Activated CD4-positive, alpha-beta T cell treated with anti-CD3 and anti-CD28 coated beads, Interleukin-2, amount 10 ng/mL, durations not matched to agents 7 days and 5 days (primary cell): ENCODE data around the gene MAP3K14. TPM values are rescaled to one million over a fixed set of nuclear protein-coding genes. Genes with fewer than 3 reads are reported as not detected.

ENCODE experiments used
- CTCF ChIA-PET: fragments of 350-600 bp; sonication (Branson Sonifier 250); formaldehyde crosslinking; loops from one replicate; lab custom pipeline; 2021; ENCODE audit warnings: antibody characterized with exemption; lab: Charles Lee
- POLR2A ChIA-PET: fragments of 350-600 bp; sonication (Branson Sonifier 250); formaldehyde crosslinking; loops from one replicate; lab custom pipeline; 2021; ENCODE audit warnings: antibody characterized with exemption; lab: Charles Lee
- DNase-seq: peaks from one replicate; pipeline ENCODE4 v3.0.0-alpha.2; 2020
- H3K27ac Mint-ChIP-seq: one replicate; pipeline ENCODE4 v1.8.0; 2021; ENCODE audit warnings: mild to moderate bottlenecking, moderate library complexity, mixed read lengths
- H3K27me3 Mint-ChIP-seq: one replicate; pipeline ENCODE4 v1.8.0; 2021; ENCODE audit warnings: mixed read lengths
- H3K36me3 Mint-ChIP-seq: one replicate; pipeline ENCODE4 v1.8.0; 2021; ENCODE audit warnings: low read depth, mixed read lengths
- H3K4me1 Mint-ChIP-seq: one replicate; pipeline ENCODE4 v1.8.0; 2021; ENCODE audit warnings: mixed read lengths
- H3K4me3 Mint-ChIP-seq: one replicate; pipeline ENCODE4 v1.8.0; 2021; ENCODE audit warnings: mild to moderate bottlenecking, moderate library complexity, mixed read lengths
- H3K9me3 Mint-ChIP-seq: one replicate; pipeline ENCODE4 v1.8.0; 2021; ENCODE audit warnings: mixed read lengths
- total RNA-seq, 2 experiments: library from RNA; stranded (reverse); gene quantifications; one replicate each; pipeline ENCODE4 v1.2.3, GENCODE V29; 2021

The MAP3K14 gene
- 10 to 100 TPM; 25.8 to 26.0 TPM for total RNA-seq

DNA sequence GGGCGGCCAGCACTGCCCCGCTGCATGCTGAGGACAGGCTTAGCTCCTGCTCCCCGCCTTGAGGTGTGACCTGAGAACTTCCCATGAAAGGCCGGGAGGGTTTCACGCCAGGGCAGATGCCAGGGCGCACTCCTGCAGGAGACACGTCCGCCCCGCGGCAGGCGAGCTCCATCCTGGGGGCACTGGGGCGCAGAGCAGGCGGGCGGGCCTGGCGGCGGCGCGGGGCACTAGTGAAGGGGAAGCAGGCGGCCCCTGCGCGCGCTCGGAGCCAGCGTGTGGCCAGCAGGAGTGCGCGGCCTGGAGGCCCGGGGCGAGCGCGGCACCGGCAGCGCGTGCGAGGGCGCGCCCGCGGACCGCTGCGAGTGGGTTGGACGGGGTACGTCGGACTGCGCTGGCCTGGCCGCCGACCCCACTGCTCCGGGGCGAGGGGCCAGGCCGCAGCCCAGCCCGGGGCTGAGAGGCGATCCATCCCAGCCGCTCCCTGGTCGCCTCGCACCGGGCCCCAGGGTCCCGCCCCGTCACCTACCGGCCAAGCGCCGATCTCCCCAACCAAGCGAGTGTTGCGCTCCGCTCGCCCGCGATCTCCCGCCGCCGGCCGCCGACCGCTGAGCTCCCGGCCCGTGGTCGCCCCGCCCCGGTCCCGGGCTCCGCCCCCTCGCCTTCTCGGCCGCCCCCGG lies at the start of gene MAP3K14:
TSS of gene MAP3K14 (minus strand) at position 587 of the 677 bp plus-strand sequence. CDS start 26,275 bp downstream, outside the sequence.
- POLR2A ChIA-PET, result interaction anchor here (0.6 to 1.2 kb wide), 4 partner anchors 82 to 1143 kb away, joined by 3 to 8 read pairs (median 4); no protein-coding TSS in a partner anchor
- peak within 1 kb of the TSS; percentile 84 for H3K4me3 Mint-ChIP-seq
- peaks cover 74% of the 10 kb centered on the region for H3K4me1 Mint-ChIP-seq
- peak; percentile 67 for DNase-seq
- peaks cover 32% of the 10 kb centered on the region for H3K36me3 Mint-ChIP-seq
- no peaks in the 10 kb centered on the region for H3K27me3 Mint-ChIP-seq
- H3K27ac Mint-ChIP-seq, result peak within 1 kb of the TSS; percentile 98
- CTCF ChIA-PET, result interaction anchor here (0.6 to 2.7 kb wide), 18 partner anchors 9 to 816 kb away, joined by 3 to 13 read pairs (median 4); partner anchors contain the start of gene ACBD4
- no peaks in the 10 kb centered on the region for H3K9me3 Mint-ChIP-seq

DNA sequence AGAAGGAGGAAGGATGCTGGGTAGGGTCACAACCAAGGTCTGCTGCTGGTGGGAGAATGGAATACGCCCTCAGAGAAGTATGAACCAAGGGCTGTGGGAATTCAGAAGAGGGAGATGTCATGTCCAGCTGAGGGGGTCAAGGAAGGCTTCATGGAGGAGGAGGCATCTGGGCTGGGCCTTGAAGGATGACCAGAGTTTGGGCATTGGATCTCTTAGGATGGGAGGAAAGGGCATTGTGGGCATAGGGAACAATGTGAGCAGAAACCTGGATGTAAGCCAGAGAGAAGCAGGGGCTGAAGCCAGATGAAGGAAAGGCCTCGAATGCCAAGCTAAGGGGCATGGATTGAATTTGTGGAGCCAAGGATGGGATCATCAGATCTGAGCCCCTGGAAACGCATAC lies 49.2 kb upstream of the MAP3K14 start:
- no peak for DNase-seq
- Mint-ChIP-seq H3K27ac (no peak overlapping the region), H3K36me3 (no peaks in the 10 kb centered on the region), H3K4me3 (no peak overlapping the region), H3K27me3 (peaks cover 17% of the 10 kb centered on the region), H3K4me1 (peaks cover 5% of the 10 kb centered on the region), H3K9me3 (peaks cover 8% of the 10 kb centered on the region)
- ChIA-PET POLR2A (no interaction called here), CTCF (interaction anchor here (0.6 to 0.8 kb wide), 2 partner anchors 12 to 19 kb away, joined by 3 read pairs; no protein-coding TSS in a partner anchor)

- Mint-ChIP-seq H3K9me3 (peaks cover 8% of the 10 kb centered on the region), H3K27me3 (peaks cover 21% of the 10 kb centered on the region), H3K27ac (no peak overlapping the region), H3K36me3 (no peaks in the 10 kb centered on the region), H3K4me1 (no peaks in the 10 kb centered on the region), H3K4me3 (no peak overlapping the region)
- ChIA-PET CTCF (interaction anchor here (1.2 kb wide), 1 partner anchor 18 kb away, joined by 3 read pairs; no protein-coding TSS in a partner anchor), POLR2A (no interaction called here)
- no peak for DNase-seq
Observed at GRCh38 chr17:45364531-45365390, 47.9 kb upstream of the MAP3K14 start.

DNA sequence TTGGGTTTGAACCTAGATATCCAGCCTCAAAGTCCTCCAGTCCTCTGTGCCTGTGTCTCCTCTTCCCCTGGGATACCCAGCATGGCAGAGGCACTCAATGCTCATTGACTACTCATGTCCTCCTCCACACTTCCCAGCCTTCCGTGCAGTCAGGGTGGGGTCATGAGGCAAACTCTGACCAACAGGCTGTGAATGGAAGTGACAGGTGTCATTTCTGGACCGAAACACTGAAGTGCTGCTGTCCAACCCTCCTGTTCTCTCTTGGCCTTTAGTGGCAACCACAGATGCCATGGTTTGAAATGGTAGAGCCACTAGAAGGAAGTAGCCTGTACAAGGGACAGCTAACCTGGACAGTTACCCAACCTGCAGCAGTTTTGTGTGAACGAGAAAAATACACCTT lies 46.7 kb upstream of the MAP3K14 start:
- peaks cover 17% of the 10 kb centered on the region for H3K27me3 Mint-ChIP-seq
- ChIA-PET CTCF (interaction anchor here (0.5 to 1.9 kb wide), 3 partner anchors 22 to 314 kb away, joined by 4 to 8 read pairs (median 5); no protein-coding TSS in a partner anchor), POLR2A (interaction anchor here (0.7 kb wide), 1 partner anchor 1049 kb away, joined by 3 read pairs; no protein-coding TSS in a partner anchor)
- no peak overlapping the region for H3K4me3 Mint-ChIP-seq
- no peak overlapping the region for H3K27ac Mint-ChIP-seq
- no peaks in the 10 kb centered on the region for H3K4me1 Mint-ChIP-seq
- no peaks in the 10 kb centered on the region for H3K36me3 Mint-ChIP-seq
- DNase-seq, result no peak
- peaks cover 8% of the 10 kb centered on the region for H3K9me3 Mint-ChIP-seq

DNA sequence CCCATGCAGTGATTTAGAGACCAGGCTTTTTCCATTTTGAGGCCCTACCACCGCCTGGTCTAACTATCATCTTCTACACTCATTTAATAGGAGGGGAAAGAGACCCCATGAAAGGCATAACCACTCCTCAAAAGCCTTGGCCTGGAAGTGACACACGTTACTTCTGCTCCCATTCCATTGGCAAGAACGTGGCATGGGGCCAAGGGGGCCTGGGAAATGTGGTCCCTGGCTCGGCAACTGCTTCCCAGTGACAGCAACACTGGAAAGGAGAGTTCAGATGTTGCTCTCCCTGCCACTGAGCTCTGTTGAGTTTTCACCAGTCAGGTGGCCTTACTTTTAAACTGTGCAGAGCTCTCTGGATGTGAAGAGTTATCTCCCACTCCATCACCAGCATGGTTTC lies 45.2 kb upstream of the MAP3K14 start:
- Mint-ChIP-seq H3K27ac (no peak overlapping the region), H3K36me3 (no peaks in the 10 kb centered on the region), H3K27me3 (peaks cover 16% of the 10 kb centered on the region), H3K9me3 (peaks cover 8% of the 10 kb centered on the region), H3K4me1 (no peaks in the 10 kb centered on the region), H3K4me3 (no peak overlapping the region)
- ChIA-PET POLR2A (interaction anchor here (0.6 kb wide), 1 partner anchor 8 kb away, joined by 3 read pairs; no protein-coding TSS in a partner anchor), CTCF (interaction anchor here (1.3 to 1.9 kb wide), 3 partner anchors 23 to 142 kb away, joined by 3 to 8 read pairs (median 4); no protein-coding TSS in a partner anchor)
- no peak for DNase-seq

DNA sequence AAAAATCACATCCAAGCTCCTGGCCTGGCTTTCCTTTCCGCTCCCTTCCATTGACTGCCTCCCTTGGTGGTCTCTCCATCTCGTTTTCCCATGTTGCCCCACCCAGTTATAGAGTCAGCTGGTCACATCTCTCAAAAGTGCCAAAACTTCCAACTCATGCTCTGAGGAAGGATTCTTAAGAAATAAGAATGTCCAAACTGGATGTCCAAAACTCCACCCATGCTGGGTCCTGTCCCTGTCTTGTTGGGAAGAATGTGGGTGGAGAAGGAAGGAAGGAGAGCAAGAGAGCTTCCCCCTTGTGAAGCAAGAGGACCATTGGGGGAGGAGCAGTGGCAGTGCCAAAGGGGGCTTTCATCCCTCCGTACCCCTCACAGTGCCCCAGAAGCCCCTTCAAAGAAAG lies 44.6 kb upstream of the MAP3K14 start:
- CTCF ChIA-PET, result interaction anchor here (1.2 to 1.9 kb wide), 4 partner anchors 24 to 142 kb away, joined by 3 to 8 read pairs (median 4); no protein-coding TSS in a partner anchor
- H3K4me1 Mint-ChIP-seq, result no peaks in the 10 kb centered on the region
- peaks cover 16% of the 10 kb centered on the region for H3K27me3 Mint-ChIP-seq
- DNase-seq, result no peak
- H3K27ac Mint-ChIP-seq, result no peak overlapping the region
- H3K9me3 Mint-ChIP-seq, result peaks cover 8% of the 10 kb centered on the region
- no peak overlapping the region for H3K4me3 Mint-ChIP-seq
- peaks cover 2% of the 10 kb centered on the region for H3K36me3 Mint-ChIP-seq
- POLR2A ChIA-PET, result interaction anchor here (0.6 kb wide), 2 partner anchors 9 to 77 kb away, joined by 3 to 5 read pairs; no protein-coding TSS in a partner anchor

- no peak overlapping the region for H3K27ac Mint-ChIP-seq
- POLR2A ChIA-PET, result no interaction called here
Observed at GRCh38 chr17:45357364-45357997, 40.7 kb upstream of the MAP3K14 start.

DNA sequence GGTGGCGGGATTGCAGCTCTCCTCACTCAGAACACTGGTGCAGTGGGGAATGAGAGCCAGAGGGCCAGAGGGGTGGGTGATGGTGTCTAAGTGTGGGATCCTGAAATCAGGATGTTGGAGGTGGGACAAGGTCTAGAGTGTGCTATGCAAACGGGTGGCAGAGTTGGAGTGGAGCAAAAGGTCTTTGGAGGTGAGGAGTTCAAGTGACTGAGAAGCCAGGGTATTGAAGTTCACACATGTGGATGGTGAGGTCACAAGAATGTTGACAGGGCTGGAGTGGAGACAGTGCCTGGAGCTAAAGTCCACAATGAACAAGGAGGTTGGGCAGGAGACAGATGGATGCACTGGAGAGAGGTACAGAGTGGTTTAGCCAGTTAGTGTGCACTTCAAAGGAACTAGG lies 38.3 kb upstream of the MAP3K14 start:
- Mint-ChIP-seq H3K27ac (no peak overlapping the region), H3K4me3 (no peak overlapping the region)

More at GRCh38 chr17:45357364-45357997, 40.7 kb upstream of the MAP3K14 start:
- Mint-ChIP-seq H3K4me1 (peaks cover 6% of the 10 kb centered on the region), H3K27me3 (peaks cover 9% of the 10 kb centered on the region), H3K4me3 (no peak overlapping the region), H3K9me3 (peaks cover 6% of the 10 kb centered on the region), H3K36me3 (peaks cover 2% of the 10 kb centered on the region)
- CTCF ChIA-PET, result interaction anchor here (0.6 to 1.3 kb wide), 6 partner anchors 12 to 596 kb away, joined by 3 to 5 read pairs (median 4); partner anchors contain the start of gene MAP3K14
- DNase-seq, result no peak

DNA sequence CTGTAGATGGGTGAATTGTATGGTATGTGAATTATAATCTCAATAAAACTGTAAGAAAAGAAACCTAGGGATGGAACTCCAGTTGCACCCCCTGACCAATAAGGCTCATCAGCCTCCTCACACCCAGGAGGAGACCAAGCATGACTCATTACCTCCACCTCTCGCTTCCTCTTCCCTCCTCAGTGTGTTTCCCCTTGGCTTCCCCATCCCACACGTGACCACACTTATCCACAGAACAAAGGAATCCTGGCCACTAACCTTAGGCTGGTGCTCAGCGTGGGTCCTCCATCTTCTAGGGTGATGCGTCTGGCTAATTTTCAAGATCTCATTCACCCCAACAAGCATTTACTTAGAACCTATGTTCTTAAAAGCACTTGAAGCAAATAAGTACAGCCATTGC lies 36.2 kb upstream of the MAP3K14 start:
- Mint-ChIP-seq H3K27ac (no peak overlapping the region), H3K27me3 (peaks cover 29% of the 10 kb centered on the region), H3K36me3 (peaks cover 2% of the 10 kb centered on the region), H3K4me1 (peaks cover 8% of the 10 kb centered on the region), H3K4me3 (no peak overlapping the region), H3K9me3 (peaks cover 7% of the 10 kb centered on the region)
- no peak for DNase-seq
- ChIA-PET POLR2A (no interaction called here), CTCF (no interaction called here)

More for the DNA sequence above, 38.3 kb upstream of the MAP3K14 start:
- no peak for DNase-seq
- H3K36me3 Mint-ChIP-seq, result peaks cover 2% of the 10 kb centered on the region
- H3K4me1 Mint-ChIP-seq, result peaks cover 8% of the 10 kb centered on the region
- peaks cover 7% of the 10 kb centered on the region for H3K9me3 Mint-ChIP-seq
- peaks cover 15% of the 10 kb centered on the region for H3K27me3 Mint-ChIP-seq
- ChIA-PET CTCF (interaction anchor here (1.0 to 1.6 kb wide), 2 partner anchors 10 to 157 kb away, joined by 3 to 4 read pairs; no protein-coding TSS in a partner anchor), POLR2A (no interaction called here)

- POLR2A ChIA-PET, result interaction anchor here (0.6 kb wide), 1 partner anchor 19 kb away, joined by 4 read pairs; no protein-coding TSS in a partner anchor
- Mint-ChIP-seq H3K27ac (no peak overlapping the region), H3K4me3 (no peak overlapping the region), H3K36me3 (peaks cover 2% of the 10 kb centered on the region), H3K4me1 (peaks cover 8% of the 10 kb centered on the region), H3K9me3 (peaks cover 7% of the 10 kb centered on the region), H3K27me3 (peaks cover 29% of the 10 kb centered on the region)
- CTCF ChIA-PET, result interaction anchor here (0.6 to 0.8 kb wide), 2 partner anchors 18 to 113 kb away, joined by 3 read pairs; no protein-coding TSS in a partner anchor
- no peak for DNase-seq
Observed at GRCh38 chr17:45351831-45352230, 35.0 kb upstream of the MAP3K14 start.

DNA sequence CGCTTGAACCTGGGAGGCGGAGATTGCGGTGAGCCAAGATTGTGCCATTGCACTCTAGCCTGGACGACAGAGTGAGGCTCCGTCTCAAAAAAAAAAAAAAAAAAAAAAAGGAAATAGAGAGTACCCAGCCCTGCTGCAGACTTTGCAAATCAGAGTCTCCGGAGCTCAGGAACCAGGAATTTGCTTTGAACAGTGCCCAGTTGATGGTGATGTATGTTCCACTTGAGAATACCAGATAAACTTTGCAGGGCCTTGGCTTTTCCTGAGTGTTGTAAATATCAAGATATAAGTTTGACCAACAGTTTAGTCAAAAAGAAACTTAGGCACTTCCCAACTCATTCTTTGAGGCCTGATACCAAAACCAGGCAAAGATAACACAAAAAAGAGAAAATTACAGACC lies 30.6 kb upstream of the MAP3K14 start:
- peaks cover 5% of the 10 kb centered on the region for H3K9me3 Mint-ChIP-seq
- ChIA-PET CTCF (interaction anchor here (1.1 kb wide), 1 partner anchor 18 kb away, joined by 3 read pairs; no protein-coding TSS in a partner anchor), POLR2A (no interaction called here)
- no peaks in the 10 kb centered on the region for H3K36me3 Mint-ChIP-seq
- H3K27me3 Mint-ChIP-seq, result peaks cover 27% of the 10 kb centered on the region
- H3K4me1 Mint-ChIP-seq, result peaks cover 2% of the 10 kb centered on the region
- no peak overlapping the region for H3K27ac Mint-ChIP-seq
- H3K4me3 Mint-ChIP-seq, result no peak overlapping the region
- no peak for DNase-seq
